Skeletal muscle tissue (tissue), 4 donors: ENCODE results near the gene THSD7A. TPM values are rescaled to one million over a fixed set of nuclear protein-coding genes. Genes with fewer than 3 reads are reported as not detected.

ENCODE experiments used
- H3K27ac ChIP-seq: one replicate; pipeline ENCODE4 v1.7.0; 2013; ENCODE audit warnings: mild to moderate bottlenecking, low read depth, low read length, inconsistent platforms
- H3K27me3 ChIP-seq, 3 donors: one replicate each; pipeline ENCODE4 v1.7.0; 2013; ENCODE audit warnings: low read length in 3 of 3; ENCODE audit not compliant: control insufficient read depth in 3 of 3, insufficient read depth in 3 of 3
- H3K36me3 ChIP-seq, 3 donors: one replicate each; pipeline ENCODE4 v1.7.0; 2013; ENCODE audit warnings: low read length in 3 of 3; ENCODE audit not compliant: control insufficient read depth in 3 of 3, insufficient read depth in 3 of 3
- H3K4me1 ChIP-seq, 3 donors: one replicate each; pipeline ENCODE4 v1.7.0; 2013; ENCODE audit warnings: low read length in 3 of 3, mild to moderate bottlenecking in 3 of 3; ENCODE audit not compliant: control insufficient read depth in 3 of 3, insufficient read depth in 3 of 3
- H3K4me3 ChIP-seq, 3 donors: one replicate each; pipeline ENCODE4 v1.7.0; 2013; ENCODE audit warnings: low read length in 3 of 3
- H3K9ac ChIP-seq, 3 donors: one replicate each; pipeline ENCODE4 v1.7.0; 2013; ENCODE audit warnings: low read length in 3 of 3, mild to moderate bottlenecking in 3 of 3, moderate library complexity in 2 of 3, low read depth in 1 of 3
- H3K9me3 ChIP-seq, 3 donors: one replicate each; pipeline ENCODE4 v1.7.0; 2013; ENCODE audit warnings: low read length in 3 of 3; ENCODE audit not compliant: control insufficient read depth in 3 of 3
- total RNA-seq: library from RNA; depleted of rRNA; stranded (reverse); fragments of >200 nt; gene quantifications from one replicate; pipeline ENCODE4 v1.2.3, GENCODE V29; 2014
- donor health status: Osteomylitis.

The THSD7A gene
- total RNA-seq, 1 donor from 2014 or later: 4.7 TPM

- H3K27me3 ChIP-seq: no peaks in the 10 kb centered on the region
- H3K9me3 ChIP-seq: no peaks in the 10 kb centered on the region
- H3K36me3 ChIP-seq: no peaks in the 10 kb centered on the region
- no peak overlapping the region for H3K27ac ChIP-seq
- H3K9ac ChIP-seq: no peak overlapping the region
- no peak overlapping the region for H3K4me3 ChIP-seq
- H3K4me1 ChIP-seq: no peaks in the 10 kb centered on the region
These were observed 198.7 kb downstream of the THSD7A start for GRCh38 chr7:11633310-11633709.

- Histone ChIP-seq H3K9me3 (no peaks in the 10 kb centered on the region), H3K27me3 (no peaks in the 10 kb centered on the region), H3K9ac (no peak overlapping the region), H3K4me3 (no peak overlapping the region), H3K4me1 (no peaks in the 10 kb centered on the region), H3K27ac (no peak overlapping the region), H3K36me3 (no peaks in the 10 kb centered on the region)
These were observed 201.6 kb downstream of the THSD7A start for GRCh38 chr7:11630355-11630754.

- Histone ChIP-seq H3K27me3 (no peaks in the 10 kb centered on the region), H3K9me3 (no peaks in the 10 kb centered on the region), H3K4me1 (no peaks in the 10 kb centered on the region), H3K36me3 (no peaks in the 10 kb centered on the region), H3K4me3 (no peak overlapping the region), H3K27ac (peak overlapping the region; percentile 28), H3K9ac (no peak overlapping the region)
These were observed 206.3 kb downstream of the THSD7A start for GRCh38 chr7:11625669-11626068.

- no peak overlapping the region for H3K27ac ChIP-seq
- H3K9me3 ChIP-seq: no peaks in the 10 kb centered on the region
- no peak overlapping the region for H3K4me3 ChIP-seq
- H3K9ac ChIP-seq: no peak overlapping the region
- H3K36me3 ChIP-seq: no peaks in the 10 kb centered on the region
- H3K4me1 ChIP-seq: no peaks in the 10 kb centered on the region
- no peaks in the 10 kb centered on the region for H3K27me3 ChIP-seq
These were observed 208.8 kb downstream of the THSD7A start for GRCh38 chr7:11623093-11623678.

- Histone ChIP-seq H3K9ac (no peak overlapping the region), H3K4me3 (no peak overlapping the region), H3K4me1 (no peaks in the 10 kb centered on the region), H3K27me3 (no peaks in the 10 kb centered on the region), H3K9me3 (no peaks in the 10 kb centered on the region), H3K36me3 (no peaks in the 10 kb centered on the region), H3K27ac (no peak overlapping the region)
These were observed 211.4 kb downstream of the THSD7A start for GRCh38 chr7:11620406-11621253.

GRCh38 chr7:11616466-11616865 is 215.5 kb downstream of the THSD7A start:
- no peaks in the 10 kb centered on the region for H3K36me3 ChIP-seq
- H3K27ac ChIP-seq: no peak overlapping the region

GRCh38 chr7:11615174-11615573 is 216.8 kb downstream of the THSD7A start:
- no peaks in the 10 kb centered on the region for H3K27me3 ChIP-seq
- no peaks in the 10 kb centered on the region for H3K36me3 ChIP-seq
- no peak overlapping the region for H3K27ac ChIP-seq

More at GRCh38 chr7:11616466-11616865, 215.5 kb downstream of the THSD7A start:
- no peaks in the 10 kb centered on the region for H3K27me3 ChIP-seq
- no peak overlapping the region for H3K9ac ChIP-seq
- H3K4me3 ChIP-seq: no peak overlapping the region
- no peaks in the 10 kb centered on the region for H3K9me3 ChIP-seq
- H3K4me1 ChIP-seq: no peaks in the 10 kb centered on the region

GRCh38 chr7:11613292-11613930 is 218.6 kb downstream of the THSD7A start:
- Histone ChIP-seq H3K27ac (no peak overlapping the region), H3K4me1 (no peaks in the 10 kb centered on the region), H3K9ac (no peak overlapping the region), H3K36me3 (no peaks in the 10 kb centered on the region), H3K4me3 (no peak overlapping the region), H3K27me3 (no peaks in the 10 kb centered on the region), H3K9me3 (no peaks in the 10 kb centered on the region)

More at GRCh38 chr7:11615174-11615573, 216.8 kb downstream of the THSD7A start:
- Histone ChIP-seq H3K9ac (no peak overlapping the region), H3K4me1 (no peaks in the 10 kb centered on the region), H3K9me3 (no peaks in the 10 kb centered on the region), H3K4me3 (no peak overlapping the region)

GRCh38 chr7:11612737-11613136 is 219.3 kb downstream of the THSD7A start:
- no peak overlapping the region for H3K27ac ChIP-seq
- no peak overlapping the region for H3K4me3 ChIP-seq
- no peaks in the 10 kb centered on the region for H3K9me3 ChIP-seq
- H3K36me3 ChIP-seq: no peaks in the 10 kb centered on the region
- H3K27me3 ChIP-seq: no peaks in the 10 kb centered on the region
- H3K9ac ChIP-seq: no peak overlapping the region
- H3K4me1 ChIP-seq: no peaks in the 10 kb centered on the region

- Histone ChIP-seq H3K27me3 (no peaks in the 10 kb centered on the region), H3K27ac (no peak overlapping the region), H3K9ac (no peak overlapping the region), H3K36me3 (no peaks in the 10 kb centered on the region), H3K4me1 (peaks cover 0 to 7% (median 0%) of the 10 kb centered on the region in 3 donors), H3K4me3 (no peak overlapping the region), H3K9me3 (no peaks in the 10 kb centered on the region)
These were observed 222.8 kb downstream of the THSD7A start for GRCh38 chr7:11609096-11609670.
